HG02642 (cell line): ENCODE data around the gene HSD11B2.

Source experiments
- ATAC-seq: cut with Tn5 transposase; IDR thresholded peaks from one replicate; pipeline ENCODE4 v1.9.1; 2021; ENCODE audit warnings: mild to moderate bottlenecking; ENCODE audit not compliant: unreplicated experiment, poor library complexity

HSD11B2 gene

DNA sequence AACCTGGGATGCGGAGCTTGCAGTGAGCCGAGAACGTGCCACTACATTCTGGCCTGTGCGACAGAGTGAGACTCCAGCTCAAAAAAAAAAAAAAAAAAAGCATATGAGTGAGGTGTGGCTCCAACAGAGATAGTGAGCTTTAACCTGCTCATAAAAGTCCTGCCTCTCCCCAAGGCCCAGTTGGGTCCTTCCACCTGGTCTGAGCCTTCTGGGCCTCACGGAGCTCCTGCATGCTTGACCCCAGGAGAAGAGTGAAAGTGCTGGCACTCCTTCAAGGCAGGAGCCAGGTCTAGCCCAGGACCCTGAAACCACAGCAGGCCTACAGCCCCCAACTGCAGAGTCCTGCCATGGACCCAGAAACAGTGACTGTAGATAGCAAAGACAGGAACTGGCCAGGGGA lies 17.7 kb downstream of the HSD11B2 start:
- no peak for ATAC-seq

DNA sequence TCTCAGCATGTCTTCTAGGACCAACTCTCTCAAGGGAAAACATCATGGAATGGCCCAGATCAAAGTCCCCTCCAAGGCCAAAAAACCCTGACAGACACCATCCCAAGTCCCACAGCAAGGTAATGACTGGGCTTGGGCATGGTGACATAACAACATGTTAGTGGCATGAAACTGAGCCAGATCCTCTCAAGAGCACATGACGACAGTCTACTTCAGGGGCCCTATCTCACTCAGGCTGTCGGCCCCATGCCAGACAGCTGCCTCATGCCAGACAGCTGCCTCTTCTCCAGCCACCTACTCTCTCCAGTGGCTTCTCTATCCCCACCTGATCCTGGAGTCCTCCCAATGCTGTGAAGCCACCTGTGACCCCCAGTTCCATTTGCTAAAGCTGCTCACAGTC lies 18.4 kb downstream of the HSD11B2 start:
- ATAC-seq: no peak

DNA sequence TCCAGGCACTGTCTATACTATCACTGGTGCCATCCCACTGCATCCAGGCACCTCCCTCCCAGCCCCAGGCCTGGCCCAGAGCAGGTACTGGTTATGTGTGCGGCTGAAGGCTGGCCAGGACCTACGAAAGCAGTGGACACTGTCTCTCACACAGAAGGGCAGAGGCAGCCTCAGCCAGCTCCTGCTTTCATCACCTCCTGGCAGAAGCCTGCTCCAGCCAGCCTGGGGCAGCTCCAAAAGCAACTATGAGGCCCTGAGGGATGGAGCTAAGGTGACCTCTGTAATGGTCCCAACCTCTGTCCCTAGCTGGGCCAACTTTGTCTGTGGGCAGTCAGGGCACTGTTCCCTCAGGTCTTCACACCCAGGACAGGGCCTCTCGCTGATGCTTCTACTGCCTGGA lies 18.8 kb downstream of the HSD11B2 start:
- no peak for ATAC-seq

DNA sequence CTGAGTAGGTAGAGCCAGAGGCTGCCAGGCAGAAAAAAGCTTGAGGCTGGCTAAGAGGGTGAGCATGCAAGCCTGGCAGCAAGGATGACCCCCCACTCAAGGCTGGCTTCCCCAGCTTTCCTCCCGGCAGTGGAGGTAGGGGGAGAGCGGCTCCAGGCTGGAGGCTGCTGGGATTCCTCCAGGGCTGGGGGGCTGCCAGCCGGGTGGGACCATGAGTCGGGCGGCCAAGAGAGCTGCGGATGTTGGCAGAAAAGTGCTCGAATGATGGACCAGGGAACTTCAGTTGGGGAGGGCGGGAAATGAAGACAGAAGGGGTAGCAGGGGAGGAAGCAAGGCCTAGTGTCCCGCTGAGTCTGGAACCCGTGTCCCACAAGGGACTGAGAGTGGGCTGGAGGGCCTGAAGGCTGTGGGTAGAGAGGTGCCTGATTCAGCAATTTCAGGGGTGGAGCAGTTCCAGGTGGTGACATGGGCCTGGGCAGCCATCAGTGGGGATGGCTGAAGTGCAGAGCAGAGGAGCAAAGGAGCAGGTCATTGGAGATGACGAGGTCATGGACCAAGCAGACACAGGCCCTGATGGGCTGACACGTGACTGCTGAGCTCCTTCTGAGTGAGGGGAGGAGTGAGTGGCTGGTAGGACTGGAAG lies 20.3 kb downstream of the HSD11B2 start:
- ATAC-seq: no peak

DNA sequence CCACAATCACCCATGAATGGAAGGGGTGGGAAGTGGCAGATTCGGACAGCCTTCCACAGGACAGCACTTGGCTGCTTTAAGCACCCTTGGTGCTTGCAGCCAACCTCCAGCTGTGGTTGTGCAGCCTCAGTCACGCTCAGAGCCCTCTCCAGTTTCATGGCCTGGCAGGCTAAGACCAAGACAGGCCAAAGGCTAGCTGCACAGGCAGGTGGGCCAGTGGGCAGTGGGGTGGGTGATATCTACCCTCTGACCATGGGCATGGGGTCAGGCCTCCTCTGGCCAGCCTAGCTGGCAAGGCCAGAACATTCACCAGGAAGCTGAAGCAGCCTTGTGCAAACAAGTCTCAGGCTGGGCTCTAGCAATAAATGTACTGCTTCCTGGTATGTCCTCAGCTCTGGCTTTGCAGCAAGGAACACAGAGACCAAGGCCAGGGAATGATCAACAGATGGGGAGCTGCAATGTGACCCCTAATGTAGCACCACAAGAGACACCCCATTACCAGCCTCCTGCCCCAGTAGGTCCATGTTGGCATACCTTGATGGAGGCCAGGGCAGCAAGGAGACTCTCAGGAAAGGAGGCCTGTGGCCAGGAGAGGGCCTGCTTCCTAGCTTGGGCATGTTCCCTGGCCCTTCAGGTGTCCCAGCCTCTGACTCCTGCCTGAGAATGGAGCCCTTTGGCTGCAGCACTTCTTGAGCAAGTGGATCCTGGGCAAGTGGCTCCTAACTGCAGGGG lies 20.9 kb downstream of the HSD11B2 start:
- ATAC-seq: no peak

DNA sequence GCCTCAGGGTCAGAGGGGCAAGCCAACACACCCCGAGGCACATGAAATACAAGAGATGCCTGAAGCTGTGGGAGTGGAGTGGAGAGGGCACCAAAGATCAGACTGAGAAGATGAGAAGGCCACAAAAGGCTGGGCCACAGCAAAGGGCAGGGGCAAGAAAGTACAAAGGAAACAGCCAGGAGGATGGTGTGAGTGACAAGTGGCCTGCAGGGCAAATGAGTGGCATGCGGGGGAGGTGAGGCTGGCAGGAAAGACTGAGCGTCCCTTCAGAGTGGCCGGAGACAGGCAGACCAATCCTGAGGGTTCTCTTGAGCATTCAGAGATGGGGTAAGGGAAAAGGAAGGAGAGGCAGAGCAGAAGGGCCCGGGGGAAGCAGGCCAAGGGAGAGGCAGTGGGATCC lies 23.2 kb downstream of the HSD11B2 start:
- no peak for ATAC-seq

DNA sequence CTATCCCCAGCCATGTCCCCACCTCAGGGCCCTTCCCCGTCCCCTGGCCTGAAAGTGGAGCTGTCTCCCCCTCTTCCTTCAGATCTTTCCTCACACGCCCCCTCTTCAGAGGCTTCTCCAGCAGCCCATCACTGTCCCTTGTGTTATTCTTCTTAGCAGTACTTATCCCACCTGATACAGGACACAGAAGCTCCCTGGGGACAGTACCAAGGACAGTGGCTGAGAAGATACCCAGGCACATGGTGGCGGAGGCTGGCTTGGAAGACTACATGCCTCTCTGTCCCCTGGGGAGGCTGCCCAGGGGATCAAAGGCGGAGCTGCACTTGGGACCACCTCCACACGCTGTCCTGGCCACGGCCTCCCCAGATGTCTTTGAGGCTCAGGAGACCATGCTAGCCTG lies 23.9 kb downstream of the HSD11B2 start:
- no peak for ATAC-seq

DNA sequence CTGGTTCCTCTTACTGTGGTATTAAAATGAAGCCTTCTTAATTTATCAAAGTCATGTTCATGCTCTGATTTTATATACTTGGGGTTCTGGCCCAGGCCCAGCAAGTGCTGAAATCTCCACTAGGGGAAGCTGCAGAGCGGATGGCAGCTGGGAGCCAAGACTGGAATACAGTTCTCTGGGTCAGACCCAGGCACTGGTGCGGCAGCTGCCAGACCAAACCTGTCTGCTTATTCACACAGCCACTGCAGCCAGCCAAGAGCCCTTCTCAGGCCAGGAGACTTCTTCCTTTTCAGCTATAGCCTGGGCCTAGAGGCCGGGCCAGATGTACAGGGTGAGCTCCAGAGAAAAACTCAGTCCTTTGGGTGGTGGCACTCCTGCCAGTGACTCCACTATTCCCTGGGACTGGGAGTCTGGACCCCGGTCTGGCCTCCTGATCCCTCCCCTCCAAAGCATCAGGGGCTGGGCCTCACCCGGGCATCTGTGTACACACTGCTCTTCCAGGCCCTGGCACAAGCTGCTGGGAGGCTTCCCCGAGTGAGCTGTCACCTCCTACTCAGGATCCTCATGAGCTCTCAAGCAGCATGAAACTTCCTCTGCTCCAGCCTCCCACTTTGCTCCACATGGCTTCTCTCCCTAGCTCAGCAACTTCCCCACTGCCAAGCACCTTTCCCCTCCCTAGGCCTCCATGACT lies 25.6 kb downstream of the HSD11B2 start:
- no peak for ATAC-seq

DNA sequence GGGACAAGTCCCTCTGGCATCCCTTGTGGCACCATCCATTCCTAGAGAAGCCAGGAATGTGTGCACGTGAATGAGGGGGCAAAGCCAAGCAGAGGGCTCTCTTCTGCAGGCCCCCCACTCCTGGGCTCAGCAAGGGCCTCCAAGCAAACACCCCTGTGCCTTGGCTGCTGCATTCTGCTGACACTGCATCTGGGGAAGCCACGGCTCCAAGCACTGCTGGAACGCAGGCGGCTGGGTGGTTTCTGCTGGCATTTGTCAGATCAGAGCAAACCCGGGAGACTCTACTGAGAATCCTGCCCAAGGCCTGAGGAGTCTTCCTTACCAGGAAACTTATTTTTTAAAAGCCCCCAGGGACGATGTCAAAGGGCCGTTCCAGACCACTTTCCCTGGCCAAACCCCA lies 26.7 kb downstream of the HSD11B2 start:
- ATAC-seq: no peak

DNA sequence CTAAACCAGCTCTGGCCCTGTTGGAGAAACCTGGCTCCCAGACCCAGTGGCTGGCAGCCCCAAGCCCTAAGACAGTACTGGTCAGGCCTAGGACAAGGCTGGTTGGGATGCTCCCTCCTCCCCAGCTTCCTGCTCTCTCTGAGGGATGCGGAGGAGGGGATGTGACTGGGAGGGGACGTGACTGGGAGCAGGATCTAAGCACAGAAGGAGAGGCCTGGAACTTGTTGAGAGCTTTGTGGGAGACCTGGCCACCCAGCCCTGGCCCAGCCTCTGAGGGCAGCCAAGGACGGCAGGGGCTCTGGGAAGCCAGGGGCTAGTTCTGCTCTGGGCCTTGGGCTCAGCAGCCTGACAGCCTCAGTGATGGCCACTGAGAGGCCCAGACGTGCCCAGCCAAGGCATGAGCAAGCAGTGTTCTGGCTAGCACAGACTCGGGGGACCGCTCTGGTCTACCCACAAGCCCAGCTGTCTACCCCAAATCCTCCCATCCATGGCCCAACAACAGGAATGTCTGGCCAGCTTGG lies 27.3 kb downstream of the HSD11B2 start:
- ATAC-seq: no peak

DNA sequence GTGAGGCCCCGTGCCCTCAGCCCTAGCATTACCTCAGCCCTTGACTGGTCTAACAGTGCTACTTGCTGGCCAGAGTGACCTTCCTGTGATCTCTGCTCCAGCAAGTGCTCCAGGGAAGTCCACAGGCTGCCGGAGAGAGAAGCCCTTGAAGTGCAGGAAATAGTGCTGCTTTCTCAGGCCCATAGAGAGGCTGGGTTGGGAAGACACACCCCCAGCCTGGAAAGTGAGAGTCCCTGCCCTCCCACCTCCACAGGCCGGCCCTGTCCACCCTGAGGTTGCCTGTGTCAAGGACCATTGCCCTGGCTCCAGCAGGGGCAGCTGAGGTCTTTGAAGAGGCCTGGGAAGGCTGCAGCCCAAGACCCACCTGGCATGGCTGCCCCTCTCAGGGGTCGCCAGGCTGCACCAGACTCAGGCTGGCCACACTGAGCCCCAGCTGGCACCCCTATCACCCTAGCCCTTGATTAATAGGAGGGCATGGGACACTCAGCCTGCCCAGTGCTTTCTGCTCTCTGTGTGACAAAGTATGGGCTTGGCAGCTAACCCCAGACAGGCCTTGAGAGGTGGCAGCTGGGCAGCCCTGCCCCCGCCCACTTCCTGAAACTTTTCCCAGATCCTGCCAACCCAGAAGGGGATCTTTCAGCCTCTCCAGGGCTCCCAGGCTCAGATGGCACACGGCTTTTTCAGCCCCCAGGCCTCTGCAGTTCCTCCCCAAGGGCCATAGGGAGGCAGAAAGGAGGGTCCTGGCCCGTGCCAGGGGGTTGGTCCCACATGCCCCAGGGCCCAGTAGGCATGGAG lies 28.3 kb downstream of the HSD11B2 start:
- no peak for ATAC-seq

DNA sequence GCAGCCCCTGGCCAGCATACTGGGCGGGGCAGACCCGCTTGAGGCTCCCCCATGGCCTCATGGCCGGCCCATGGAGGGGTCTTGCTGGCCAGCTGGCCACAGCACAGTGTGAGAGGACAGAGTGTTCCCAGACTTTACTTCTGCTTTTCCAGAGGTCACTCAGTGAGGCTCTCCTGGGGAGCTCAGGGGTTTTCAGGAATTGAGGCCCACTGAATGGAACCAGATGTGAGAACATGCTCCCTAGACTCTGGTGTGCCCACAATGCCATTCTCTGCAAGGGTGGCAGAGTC lies 28.9 kb downstream of the HSD11B2 start:
- no peak for ATAC-seq

DNA sequence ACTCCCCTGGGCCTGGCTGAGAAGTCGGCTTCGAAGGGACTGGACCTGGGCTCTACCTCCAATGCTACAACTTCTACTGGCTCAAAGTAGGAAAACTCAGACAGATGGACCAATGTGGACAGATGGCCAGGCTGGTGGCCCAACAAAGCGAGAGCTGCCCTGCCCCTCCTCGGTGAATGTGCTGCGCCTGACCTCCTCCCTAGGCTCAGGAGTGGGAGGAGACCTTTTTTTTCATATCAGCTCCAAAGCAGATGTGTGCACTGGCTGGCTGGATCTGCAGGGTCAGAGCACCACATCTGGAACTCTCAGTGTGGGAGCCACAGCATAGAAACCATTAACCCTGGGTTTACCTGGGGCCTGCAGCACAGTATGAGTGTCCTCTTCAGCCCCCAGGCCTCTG lies 29.2 kb downstream of the HSD11B2 start:
- ATAC-seq: no peak

DNA sequence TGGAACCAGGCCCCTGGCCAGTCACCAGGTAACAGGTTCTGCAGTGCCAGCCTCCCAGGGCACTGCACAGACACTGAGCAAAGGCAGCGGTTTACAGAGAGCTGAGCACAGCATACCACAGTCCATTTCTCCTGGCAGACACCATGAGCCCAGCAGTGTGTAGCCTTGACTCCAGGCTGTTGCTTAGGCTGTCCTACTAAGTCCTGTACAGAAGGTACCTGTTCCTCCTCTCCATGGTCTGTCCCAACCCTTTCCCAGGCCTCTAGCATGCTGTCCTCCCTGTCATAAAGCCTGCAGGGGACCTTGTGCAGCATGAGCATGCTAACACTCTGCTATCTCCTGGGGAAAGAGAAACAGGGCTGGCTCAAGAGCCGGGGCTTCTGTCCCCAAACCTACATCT lies 30.0 kb downstream of the HSD11B2 start:
- ATAC-seq: no peak

DNA sequence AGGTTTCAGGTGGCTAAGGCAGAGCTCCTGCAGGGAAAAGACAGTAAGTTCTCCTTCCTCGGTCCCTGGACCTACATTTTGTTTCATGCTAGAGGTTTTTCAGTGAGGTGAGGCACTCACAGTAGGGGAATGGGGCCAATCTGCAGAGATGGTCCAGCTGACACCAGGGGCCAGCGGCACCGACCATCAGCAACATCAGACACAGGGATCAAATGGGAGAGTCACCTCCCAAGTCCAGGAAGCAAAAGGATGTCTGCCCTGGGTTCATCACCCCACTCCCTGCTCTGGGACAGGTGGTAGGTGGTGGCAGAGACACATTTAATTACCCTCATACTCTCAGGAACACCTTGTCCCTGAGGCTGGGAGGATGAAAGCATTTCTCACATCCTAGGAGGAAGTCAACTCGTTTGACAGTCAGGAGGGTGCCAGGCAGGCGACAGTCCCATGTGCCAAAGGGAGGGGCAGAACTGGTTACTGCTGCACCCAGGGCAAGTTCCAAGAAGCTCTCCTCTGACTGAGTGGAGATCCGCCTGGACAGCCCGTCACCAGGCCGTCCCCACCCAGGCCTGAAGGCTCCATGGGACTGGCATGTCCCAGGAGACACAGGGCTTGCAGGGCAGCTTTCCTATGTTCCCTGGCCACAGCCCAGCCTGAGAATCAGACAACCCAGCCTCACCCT lies 30.8 kb downstream of the HSD11B2 start:
- ATAC-seq: no peak

DNA sequence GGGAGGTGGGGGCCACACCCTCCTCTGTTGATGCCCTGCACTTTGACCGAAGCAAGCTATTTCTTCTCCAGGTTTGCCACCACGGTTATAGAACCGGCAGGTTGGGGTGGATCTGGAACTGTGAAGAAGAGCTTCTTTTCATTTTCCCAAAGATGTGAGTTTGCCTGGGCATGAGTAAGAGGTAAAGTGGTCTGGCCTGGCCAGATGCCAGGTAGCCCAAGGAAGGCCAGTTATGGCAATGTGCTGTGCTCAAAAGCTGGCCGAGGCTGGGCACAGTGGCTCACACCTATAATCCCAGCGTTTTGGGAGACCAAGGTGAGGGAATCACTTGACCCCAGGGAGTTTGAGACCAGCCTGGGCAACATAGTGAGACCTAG lies 31.3 kb downstream of the HSD11B2 start:
- ATAC-seq: no peak

DNA sequence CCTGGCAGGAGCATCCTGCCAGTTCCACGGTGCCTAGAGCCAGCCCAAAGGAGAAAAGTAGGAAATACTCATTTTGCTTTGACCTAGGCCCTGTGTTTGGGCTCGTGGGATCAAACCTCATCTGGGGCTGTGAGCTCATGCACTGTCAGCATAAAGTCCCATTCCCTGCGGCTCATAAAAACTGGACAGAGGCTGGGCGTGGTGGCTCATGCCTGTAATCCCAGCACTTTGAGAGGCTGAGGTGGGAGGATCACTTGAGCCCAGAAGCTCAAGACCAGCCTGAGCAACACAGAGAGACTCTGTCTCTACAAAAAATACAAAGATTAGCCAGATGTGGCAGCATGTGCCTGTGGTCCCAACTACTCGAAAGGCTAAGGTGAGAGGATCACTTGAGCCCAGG lies 32.1 kb downstream of the HSD11B2 start:
- no peak for ATAC-seq

DNA sequence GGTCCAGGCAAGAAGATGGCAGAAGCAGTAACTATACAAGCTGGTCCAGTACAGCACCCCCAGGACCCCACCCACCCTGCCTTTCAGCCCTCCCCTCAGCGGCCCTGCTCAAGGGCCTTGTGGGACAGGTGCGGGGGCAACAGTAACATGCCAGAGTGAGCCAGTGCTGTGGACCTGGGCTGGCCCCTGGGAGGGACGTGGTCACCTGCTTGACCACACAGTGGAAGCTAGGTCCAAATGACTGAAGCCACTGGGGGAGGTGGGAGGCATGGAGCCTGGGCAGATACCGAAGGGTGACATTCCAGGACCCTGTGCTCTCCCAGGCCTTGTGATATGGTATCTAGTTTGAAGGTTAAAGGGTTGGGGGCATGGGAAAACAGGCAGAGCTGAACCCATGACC lies 32.8 kb downstream of the HSD11B2 start:
- ATAC-seq: no peak

DNA sequence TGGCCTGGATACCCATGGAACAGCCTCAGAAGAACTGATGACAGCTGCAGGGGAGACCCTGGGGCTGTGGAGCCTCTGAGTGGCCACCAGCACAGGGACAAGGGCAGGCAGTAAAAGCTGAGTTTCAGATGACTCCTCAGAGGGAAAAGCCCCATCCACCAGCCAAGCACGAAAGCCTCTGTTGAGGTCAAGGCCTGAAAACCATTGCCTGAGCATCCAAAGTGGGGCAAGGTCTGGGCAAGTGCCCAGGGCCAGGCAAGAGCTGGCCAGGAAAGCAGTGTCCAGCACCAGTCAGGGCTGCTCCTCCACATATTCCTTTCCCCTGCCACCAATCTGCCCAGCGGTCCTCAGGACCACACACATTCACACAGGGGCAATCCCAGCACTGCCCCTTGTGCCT lies 33.6 kb downstream of the HSD11B2 start:
- no peak for ATAC-seq

DNA sequence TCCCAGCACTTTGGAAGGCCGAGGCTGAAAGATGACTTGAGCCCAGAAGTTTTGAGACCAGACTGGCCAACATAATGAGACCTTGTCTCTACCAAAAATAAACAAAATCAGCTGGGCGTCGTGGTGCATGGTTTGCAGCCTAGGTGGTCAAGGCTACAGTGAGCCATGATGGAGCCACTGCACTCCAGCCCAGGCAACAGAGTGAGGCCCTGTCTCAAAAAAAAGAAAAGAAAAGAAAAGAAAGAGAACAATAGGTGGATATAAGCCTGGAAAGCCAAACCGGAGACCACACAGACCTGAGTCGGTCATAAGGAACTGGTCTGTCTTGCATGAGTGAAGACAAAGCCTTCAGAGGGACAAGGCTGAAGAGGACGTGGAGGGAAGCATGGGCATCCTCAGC lies 35.7 kb downstream of the HSD11B2 start:
- ATAC-seq: no peak
